Daoy (cell line): ENCODE measurements around the gene GINS1. TPM values are rescaled to one million over a fixed set of nuclear protein-coding genes. Genes with fewer than 3 reads are reported as not detected.
"Not testable (repeated sequence)": the region's sequence is repeated elsewhere in the genome, so short reads cannot be mapped to it uniquely, and the experiment has no call there.

Experiments
- DNase-seq: peaks from one replicate; pipeline ENCODE4 v3.0.0-alpha.2; 2015; ENCODE audit warnings: low read depth
- total RNA-seq: library from RNA; depleted of rRNA; stranded (reverse); fragments of >200 nt; shearing (Covaris generic); gene quantifications from 2 replicates; pipeline ENCODE4 v1.2.3, GENCODE V29; 2014

The GINS1 gene
- total RNA-seq, 1 experiment from 2014 or later, result 37.1 TPM

DNA sequence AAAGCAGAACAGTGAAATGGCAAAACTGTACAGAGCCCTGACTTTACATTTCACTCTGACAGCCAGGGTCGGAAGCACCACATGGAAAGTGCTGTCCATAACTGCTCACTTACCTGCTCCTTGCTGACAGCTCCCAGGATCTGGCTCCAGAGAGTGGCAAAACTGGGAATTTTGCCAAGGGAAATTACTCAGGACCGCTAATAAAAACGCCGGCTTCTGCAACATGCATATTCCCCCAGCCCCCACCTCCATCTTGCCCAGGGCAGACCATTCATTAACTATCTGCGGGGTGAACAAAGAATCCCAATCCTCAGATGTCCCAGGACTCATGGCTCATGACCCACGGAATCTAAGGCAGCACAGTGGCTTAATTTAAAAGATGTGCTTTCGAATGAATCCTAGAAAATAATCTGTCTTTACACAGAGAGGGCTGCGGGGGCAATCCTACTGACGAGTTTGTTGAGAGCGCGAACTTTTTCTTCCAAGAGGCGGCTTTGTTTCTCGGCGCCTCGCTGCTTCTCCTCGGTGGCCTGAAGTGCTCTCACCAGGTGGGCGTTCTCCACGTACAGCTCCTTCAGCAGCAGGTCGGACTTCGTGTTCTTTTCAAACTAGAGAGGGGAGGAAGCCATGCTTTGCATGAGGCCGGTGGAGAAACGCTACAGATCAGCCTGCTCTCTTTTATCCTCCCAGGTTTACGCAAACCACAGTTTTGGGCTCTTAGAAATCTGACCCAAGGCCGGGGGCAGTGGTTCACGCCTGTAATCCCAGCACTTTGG, 45.8 kb downstream of the GINS1 start:
- peak; percentile 26 for DNase-seq

DNA sequence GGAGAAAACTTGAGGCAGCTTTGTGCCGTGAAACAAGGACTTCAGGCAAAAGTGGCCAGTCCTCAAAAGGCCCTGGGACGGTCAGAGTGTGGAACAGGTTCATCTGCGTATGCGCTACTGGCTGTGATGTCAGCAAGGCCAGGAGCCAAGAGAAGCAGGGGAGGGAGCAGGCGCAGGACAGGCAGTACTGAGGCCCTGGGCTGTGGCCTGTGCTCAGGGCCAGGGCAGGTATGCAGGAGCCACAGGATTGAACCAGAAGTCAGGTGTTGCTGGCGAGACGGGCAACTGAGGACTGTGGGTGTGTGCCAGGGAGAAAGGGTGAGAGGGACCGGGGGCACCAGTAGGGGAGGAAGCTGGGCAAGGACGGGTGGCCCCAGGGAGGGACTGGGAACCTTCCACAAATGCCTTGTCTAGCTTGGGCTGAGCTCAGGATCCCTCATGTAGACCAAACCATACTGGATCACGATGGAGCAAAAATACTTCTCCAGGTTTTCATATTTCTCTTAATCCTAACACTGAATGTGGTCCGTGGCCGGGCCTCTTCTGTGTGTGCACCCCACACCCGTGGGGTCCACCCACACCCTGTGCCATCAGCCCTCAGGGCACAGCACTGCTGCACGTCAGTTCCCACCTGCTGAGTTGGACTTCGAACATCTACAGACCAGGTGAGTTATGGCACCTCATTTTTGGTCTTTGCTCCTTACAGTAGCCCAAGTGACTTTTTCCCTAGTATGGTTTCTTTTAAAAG, 46.9 kb downstream of the GINS1 start:
- no peak for DNase-seq

DNA sequence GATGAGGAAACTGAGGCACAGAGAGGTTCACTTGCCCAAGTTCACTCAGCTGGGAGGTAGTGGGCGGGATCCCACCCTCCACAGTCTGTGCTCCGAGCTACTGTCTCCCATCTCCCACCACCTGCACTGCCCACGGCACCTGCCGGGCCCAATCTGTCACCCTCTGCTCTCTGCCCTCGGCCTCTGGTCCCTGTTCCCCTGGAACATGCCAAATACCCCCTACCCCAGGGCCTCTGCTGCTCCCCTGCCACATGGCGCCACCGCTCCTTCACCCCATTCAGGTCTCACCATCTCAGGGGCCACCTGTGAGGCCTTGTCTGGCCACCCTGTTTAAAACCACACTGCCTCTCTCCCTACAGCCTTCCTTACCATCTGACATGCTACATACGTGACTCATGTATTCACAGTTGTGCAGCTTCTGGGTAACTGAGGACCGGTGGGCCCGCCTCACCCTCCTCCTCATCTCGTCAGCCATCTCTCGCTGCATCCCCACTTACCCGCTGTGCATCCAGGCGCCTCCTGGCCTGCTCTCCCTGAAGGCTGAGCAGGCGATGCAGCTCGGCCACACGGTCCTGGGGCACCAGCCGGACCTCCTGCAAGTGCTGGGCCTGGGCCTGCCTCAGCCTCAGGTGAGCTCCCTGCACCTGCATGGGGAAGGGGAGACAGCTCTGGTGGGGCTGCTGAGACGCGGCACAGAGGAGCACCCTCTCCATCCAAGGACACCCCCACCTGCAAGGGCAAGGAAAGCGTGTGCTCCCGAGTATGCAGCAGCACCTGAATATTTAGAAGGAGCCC, 50.6 kb downstream of the GINS1 start:
- DNase-seq, result no peak

DNA sequence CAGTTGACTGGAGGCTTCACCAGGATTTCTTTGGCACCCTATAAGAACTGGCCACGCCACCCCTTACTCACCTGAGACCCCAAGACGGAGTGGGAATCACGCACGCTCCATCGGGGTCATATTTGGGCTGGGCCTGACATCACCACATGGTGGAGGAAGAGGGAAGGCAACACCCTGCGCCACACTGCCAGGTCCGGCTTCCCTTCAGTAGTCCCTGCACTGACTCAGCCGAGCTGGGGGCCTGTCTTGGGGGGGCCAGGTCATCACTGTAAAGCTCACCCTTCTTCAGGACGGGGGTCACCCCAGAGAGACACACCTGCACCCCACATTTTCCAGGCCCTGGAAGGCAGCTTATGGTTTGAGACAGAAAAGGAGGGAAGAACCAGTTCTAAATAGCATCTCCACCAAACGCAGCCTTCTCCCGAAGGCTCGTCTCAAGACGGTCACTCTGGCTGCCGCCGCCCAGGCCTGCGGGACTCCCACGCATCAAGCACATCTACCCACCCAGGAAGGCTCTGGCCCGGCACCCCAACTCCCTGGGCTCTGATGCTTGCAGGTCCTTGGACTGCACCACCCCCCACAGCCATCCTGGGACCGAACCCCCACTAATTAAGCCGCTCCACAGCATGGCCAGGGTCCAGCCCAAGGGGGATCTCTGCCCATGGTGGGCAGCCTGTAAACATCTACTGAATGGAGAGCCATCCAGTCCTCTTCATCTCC, 51.8 kb downstream of the GINS1 start:
- no peak for DNase-seq

DNA sequence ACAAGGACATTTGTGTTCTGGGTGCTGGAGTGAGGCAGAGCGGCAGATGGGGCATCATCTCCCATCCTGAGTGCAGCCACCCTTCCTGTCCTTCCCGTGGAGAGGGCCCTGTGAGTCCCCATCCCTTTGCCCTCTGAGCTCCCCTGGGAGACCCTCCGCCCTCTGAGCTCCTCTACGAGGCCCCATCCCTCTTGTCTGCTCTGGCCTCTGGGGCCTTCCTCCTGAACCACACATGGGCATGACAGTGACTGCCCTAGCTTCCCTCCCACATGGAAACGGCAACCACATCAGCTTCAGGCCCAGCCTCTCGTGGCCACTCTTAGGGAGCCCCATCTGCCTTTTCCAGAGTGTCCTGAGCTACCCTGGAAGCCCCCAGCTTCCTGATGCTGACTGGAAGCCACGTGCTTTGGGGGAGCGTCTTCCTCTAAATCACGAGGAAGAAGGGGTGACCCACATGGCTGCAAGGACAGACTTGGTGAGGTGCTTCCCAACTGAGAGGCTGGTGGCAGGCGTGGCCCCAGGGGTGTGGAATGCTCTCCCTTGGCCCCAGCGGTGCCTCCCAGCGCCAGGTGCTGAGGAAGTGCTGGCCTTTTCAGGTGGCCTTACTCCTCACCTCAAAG, 52.6 kb downstream of the GINS1 start:
- no peak for DNase-seq

DNA sequence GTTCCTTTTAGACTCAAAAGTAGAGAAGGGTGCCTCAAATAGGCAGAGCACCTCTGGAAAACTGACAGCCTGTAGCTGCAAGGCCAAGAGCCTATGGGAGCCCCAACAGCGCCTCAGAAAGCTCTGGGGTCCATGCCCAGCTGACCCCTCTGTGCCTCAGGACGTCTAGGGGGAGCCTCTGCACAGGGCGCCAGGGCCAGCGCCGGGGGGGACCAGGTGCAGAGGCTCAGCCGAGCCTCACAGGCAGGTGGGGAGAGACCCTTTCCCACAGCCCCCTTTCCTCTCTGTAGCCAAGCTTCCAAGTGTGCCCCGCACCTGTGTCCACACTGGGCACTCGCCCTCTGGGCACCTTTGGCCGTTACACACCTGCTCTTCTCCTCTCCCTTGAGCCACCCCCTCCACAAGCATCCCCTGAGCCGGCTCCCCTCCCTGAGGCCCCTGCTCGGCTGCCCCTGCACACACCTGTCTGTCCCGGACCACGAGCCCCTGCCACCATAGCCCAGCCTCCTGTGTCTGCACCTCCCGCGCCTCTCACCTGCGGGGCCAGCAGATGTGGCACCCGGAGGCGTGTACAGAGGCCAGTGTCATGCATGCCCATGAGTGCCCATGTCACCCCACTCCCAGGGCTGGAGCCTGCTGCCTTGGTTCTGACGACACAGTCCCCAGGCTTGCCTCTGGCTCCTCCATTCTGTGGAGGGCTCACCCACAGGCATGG, 53.2 kb downstream of the GINS1 start:
- no peak for DNase-seq

DNA sequence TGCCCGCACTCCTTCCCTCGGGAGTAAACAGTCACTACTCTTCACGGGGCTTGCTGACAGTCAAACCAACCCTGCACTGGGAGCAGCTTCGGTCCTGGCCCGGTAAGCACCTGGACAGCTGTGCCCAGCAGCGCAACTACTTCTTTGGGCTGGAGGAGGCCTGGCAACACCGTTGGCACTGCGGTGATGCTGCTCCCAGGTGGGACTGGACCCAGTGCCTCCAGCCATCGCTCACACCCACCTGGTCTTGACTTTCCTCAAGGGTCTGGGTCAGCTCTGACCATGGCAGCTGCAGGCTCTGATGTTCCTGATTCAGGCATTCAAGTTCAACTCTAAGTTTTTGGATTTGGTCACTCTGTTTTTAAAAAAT, 53.8 kb downstream of the GINS1 start:
- no peak for DNase-seq

DNA sequence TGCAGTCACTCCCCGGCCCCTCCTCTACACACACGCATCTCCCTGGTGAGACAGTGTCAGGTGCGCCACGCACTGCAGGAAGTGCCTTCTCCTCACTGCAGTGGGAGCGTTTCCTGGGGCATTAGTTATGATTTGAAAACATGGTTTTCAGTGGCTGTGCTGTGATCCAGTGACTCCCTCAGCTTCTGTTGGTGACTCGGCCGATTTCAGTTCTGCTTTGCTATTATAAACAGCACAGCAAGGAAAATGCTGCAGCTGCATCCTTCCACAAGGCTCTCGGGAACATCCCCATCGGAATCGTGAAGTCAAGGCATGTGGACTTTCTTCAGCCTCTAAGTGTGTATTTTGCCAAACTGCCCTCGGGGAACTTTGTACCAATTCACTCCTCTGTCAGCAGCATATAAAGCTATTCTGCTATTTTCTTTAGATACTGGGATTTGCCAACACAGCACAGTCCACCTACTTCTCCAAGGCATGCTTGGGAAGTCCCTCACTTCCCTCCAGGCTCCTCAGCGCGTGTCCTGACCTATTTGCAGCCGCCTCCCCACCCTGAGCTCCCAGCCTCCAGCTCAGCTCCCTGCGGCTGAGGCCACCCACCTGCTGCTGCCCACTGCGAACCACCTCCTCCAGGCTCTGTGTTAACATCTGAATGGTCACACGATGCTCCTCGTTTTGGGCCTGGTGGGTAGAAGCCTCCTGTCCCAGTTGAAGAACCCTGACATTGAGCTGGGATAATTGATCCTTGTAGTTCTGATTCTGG, 54.5 kb downstream of the GINS1 start:
- no peak for DNase-seq

DNA sequence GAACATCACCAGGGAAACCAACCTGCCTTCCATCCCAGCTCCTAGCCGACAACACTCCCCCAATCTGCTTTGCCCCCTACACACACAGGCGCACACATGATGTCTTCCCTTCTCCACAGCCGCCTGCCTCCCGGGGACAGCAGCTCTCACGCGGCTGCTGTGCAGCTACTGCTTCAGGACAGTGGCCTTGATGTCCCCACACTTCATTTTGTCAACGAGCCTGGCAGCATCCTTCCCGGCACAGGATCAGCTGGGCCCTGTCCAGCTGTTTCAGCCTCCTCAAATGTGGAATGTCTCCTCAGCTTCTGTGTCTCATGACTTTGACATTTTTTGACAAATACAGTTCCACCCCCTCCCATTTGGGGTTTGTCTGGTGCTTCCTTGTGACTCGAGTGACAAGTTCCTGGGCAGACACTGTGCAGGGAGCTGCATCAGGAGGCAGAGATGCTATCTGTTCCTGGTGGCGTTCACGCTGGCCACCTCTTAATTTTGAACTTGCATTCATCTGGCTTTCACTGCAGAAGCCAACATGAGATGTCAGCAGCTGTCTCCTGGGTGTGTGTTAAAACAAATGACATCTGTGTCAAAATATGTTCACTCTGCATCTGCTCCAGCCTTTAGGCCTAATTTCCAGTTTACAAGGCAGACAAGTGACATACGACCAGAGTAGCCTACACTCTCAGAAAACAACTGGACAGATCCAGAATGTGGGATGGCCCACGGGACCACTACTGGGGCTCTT, 57.2 kb downstream of the GINS1 start:
- DNase-seq, result no peak

DNA sequence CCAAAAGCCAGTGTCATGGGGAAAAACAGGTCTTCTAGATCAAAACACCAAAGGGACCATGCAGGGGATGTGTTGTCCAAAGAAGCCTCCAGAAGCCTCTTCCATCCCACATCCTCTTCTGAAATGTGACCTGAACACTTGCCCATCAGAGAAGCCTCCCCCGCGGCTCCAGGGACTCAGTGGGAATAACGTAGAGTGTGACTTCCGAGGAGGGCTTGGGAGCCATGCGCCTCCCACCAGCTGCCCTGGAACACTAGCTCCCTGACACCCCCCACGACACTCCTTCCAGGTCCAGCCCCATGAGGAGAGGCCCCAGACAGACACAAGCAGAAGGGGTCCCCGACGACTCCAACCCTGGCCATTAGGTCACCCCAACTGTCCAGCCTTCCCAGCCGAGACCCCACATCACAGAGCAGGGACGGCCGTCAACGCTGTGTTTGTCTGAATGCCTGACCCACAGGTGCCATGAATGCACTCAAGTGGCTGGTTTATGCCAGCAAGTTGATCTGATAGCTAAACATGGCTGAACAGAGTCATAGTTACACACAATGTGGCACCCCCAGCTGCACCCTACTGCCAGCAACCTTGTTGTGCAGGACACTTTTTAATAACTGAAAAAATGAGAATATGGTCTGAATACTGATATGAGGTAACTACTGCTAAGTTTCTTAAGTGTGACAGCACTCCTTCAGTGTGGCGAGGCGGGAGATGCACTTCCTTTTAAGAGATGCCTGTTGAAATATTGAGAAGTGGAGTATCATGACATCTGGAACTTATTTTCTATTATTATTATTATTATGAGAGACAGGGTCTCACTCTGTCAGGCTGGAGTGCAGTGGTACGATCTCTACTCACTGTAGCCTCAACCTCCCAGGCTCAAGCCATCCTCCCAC, 58.0 kb downstream of the GINS1 start:
- no peak for DNase-seq

DNA sequence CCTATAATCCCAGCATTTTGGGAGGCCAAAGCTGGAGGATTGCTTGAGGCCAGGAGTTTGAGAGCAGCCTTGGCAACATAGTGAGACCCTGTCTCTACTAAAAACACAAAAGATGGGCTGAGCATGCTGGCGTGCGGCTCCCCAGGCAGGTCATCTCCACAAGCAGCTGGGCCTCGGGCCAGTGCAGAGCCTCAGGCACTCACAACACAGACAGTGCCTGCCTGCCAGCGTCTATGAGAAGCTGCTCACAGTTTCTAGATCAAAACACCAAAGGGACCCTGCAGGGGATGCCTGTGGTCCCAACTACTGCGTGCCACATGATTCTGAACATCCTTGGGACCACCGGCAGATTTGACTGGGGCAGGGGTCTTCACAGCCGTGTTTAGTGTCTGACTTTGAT, 59.4 kb downstream of the GINS1 start:
- DNase-seq, result no peak

DNA sequence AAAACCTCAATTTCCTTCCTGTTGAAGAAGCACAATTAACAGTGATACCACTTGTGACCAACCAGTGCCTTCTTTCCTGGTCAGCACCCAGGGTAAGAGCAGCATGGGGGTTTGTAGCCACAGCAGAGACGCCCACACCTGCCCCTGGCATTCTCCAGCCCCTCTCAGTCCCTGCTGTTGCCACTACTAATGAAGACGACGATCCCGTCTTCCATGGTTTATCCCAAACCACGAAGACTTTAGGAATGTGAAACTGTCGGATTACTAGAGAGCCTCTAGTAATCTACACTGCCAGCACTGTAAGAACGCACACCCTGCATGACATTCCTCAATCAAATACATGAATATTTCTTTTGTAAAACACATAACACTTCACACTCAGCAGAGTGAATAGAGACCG, 60.0 kb downstream of the GINS1 start:
- no peak for DNase-seq

DNA sequence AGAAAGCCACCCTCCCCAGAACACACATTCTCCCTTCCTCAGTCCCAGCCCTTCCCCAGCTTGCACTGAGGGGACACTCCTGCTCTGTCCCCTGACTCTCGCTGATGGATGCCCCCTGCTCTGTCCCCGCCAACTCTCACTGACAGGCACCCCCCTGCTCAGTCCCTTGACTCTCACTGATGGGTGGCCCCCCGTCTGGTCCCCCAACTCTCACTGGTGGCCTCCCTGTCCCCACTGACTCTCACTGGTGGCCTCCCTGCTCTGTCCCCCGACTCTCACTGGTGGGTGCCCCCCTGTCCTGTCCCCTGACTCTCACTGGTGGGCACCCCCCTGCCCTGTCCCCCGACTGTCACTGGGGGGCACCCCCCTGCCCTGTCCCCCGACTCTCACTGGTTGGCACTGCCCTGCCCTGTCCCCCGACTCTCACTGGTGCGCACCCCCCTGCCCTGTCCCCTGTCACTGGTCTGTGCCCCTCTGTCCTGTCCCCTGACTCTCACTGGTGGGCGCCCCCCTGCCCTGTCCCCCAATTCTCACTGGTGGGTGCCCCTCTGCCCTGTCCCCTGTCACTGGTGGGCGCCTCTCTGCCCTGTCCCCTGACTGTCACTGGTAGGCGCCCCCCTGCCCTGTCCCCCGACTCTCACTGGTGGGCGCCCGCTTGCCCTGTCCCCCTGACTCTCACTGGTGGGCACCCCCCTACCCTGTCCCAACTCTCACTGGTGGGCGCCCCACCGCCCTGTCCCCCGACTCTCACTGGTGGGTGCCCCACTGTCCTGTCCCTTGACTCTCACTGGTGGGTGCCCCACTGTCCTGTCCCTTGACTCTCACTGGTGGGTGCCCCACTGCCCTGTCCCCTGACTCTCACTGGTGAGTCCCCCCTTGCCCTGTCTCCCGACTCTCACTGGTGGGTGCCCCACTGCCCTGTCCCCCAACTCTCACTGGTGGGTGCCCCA, 60.9 kb downstream of the GINS1 start:
- DNase-seq, result no peak

DNA sequence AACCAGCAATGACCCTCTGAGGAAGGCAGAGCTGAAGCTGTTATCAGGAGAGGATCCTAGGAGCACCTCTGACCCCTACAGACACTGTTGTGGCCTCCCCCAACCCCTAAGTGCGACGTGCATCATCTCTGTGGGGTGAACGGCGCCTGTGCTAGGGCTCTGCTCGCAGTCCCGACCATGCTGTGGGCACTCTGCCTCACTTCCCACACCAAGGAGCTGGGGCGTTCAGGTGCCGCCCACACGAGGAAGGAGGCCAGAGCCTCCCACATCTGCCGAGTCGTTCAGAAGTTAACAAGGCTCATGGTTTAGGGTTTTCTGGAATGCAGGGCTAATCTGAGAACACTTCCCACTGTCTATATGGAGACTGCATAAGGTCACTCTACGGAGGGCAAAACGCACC, 62.1 kb downstream of the GINS1 start:
- no peak for DNase-seq

DNA sequence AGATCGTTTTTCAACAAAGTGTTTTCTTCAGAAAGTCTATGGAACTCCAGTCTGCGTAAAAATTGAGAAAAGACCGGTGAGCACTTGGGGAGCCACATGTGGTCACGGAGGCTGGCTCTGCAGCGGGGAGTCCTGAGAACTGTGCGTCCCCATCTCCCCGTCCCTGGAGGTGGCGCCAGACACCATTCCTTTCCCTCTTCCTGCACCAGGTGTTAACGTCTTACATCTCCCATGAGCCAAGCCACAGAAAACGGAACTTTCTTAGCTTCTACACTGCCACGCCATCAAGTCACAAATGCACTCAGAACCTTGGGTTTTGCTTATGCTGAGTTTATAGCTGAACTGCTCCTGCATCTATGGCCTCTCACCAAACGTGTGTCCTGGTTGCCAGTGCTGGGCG, 62.6 kb downstream of the GINS1 start:
- DNase-seq, result peak; percentile 38

DNA sequence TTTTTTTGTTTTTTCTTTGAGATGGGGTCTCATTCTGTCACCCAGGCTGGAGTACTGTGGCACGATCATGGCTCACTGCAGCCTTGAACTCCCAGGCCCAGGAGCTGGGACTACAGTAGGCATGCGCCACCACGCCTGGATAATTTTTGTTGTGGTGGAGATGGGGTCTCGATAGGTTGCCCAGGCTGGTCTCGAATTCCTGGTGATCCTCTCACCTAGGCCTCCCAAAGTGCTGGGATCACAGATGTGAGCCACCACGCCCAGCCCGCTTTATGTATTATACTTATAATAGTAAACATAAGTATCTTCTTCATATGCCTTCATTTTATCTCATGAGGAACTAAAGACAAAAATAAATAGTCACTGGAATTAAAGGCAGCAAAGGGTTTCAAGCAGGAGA, 63.5 kb downstream of the GINS1 start:
- DNase-seq, result no peak

DNA sequence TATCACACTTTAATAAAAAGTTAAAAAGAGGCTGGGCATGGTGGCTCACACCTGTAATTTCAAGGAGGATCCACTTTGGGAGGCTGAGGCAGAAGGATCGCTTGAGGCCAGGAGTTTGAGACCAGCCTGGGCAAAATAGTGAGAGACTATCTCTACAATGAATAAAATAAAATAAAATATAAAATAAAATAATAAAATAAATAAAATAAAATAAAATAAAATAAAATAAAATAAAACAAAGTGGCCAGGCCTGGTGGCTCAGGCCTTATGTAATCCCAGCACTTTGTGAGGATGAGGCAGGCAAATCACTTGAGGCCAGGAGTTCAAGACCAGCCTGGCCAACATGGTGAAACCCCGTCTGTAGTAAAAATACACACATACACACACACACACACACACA, 65.8 kb downstream of the GINS1 start:
- DNase-seq, result not testable (repeated sequence)
